BE2C (cell line): ENCODE data around the gene SEC24D.
A peak's percentile ranks its signal among the peaks of the same experiment; 100 is the strongest.

ENCODE experiments used
- DNase-seq: peaks from one replicate; pipeline ENCODE4 v3.0.0-alpha.2; 2020
- H3K27me3 ChIP-seq: fragments of 250-450 bp; sonication (Bioruptor Pico); 2 replicates; pipeline ENCODE4 v1.5.1; 2020; ENCODE audit warnings: mild to moderate bottlenecking
- H3K36me3 ChIP-seq: fragments of 250-450 bp; sonication (Bioruptor Pico); 2 replicates; pipeline ENCODE4 v1.5.1; 2020; ENCODE audit warnings: mild to moderate bottlenecking
- H3K4me1 ChIP-seq: fragments of 250-450 bp; sonication (Bioruptor Pico); 2 replicates; pipeline ENCODE4 v1.5.1; 2020
- H3K4me3 ChIP-seq: 2 replicates; pipeline ENCODE4 v1.5.1; 2011; ENCODE audit warnings: low read depth, low read length
- H3K9me3 ChIP-seq: fragments of 250-450 bp; sonication (Bioruptor Pico); 2 replicates; pipeline ENCODE4 v1.5.1; 2020
- CTCF ChIP-seq: IDR thresholded peaks from 2 replicates; pipeline ENCODE4 v1.5.1; 2012; ENCODE audit warnings: mild to moderate bottlenecking, low read depth, low read length

The SEC24D gene

GRCh38 chr4:118676128-118676527 is 159.8 kb downstream of the SEC24D start:
- Histone ChIP-seq H3K4me3 (no peak overlapping the region), H3K9me3 (no peaks in the 10 kb centered on the region), H3K27me3 (no peaks in the 10 kb centered on the region), H3K36me3 (no peaks in the 10 kb centered on the region), H3K4me1 (peaks cover 8% of the 10 kb centered on the region)
- DNase-seq: no peak
- peak; percentile 49 for TF ChIP-seq CTCF
